GM12878 (cell line): Measurements from ENCODE around the gene DONSON. TPM values are rescaled to one million over a fixed set of nuclear protein-coding genes. Genes with fewer than 3 reads are reported as not detected.
A peak's percentile ranks its signal among the peaks of the same experiment; 100 is the strongest.

Source experiments
- ATAC-seq: fragments of 200-7000 bp; cut with Tn5 transposase; 3 replicates; pipeline ENCODE4 v1.9.1; 2020; ENCODE audit warnings: mild to moderate bottlenecking, moderate library complexity
- BruUV-seq: library from RNA; stranded (reverse); fragments of 400-500 nt; replicated peaks from 2 replicates; lab custom pipeline; 2021; lab: Mats Ljungman, UMichigan
- CTCF ChIA-PET: fragments of 300-600 bp; sonication (Branson Sonifier 250); formaldehyde crosslinking; extraction: SDS; loops from one replicate; lab custom pipeline; 2021; ENCODE audit warnings: inconsistent platforms; lab: Yijun Ruan, JAX
- POLR2A ChIA-PET: fragments of 350-600 bp; formaldehyde crosslinking; extraction: SDS; loops from one replicate; lab custom pipeline; 2021; ENCODE audit warnings: inconsistent platforms; lab: Charles Lee
- RAD21 ChIA-PET: fragments of 300-600 bp; sonication (Branson Sonifier 250); formaldehyde crosslinking; loops from one replicate; lab custom pipeline; 2023; ENCODE audit warnings: antibody characterized with exemption; ENCODE audit not compliant: unreplicated experiment; lab: Charles Lee
- SMC1A ChIA-PET: fragments of 300-600 bp; sonication (Branson Sonifier 250); formaldehyde crosslinking; loops from one replicate; lab custom pipeline; 2023; ENCODE audit not compliant: unreplicated experiment, uncharacterized antibody; lab: Charles Lee
- DNase-seq: peaks from one replicate; pipeline ENCODE4 v3.0.0-alpha.2; 2011; ENCODE audit warnings: low read depth, low spot score
- FAIRE-seq: peaks from 3 replicates; lab custom pipeline; 2011; peaks lifted over from hg19 to GRCh38; lab: Jason Lieb, UNC
- H2AFZ ChIP-seq: 2 replicates; pipeline ENCODE4 v1.6.0; 2011; ENCODE audit warnings: low read depth, low read length, control low read depth; ENCODE audit not compliant: control insufficient read depth
- H3K27ac ChIP-seq: 2 replicates; pipeline ENCODE4 v1.5.1; 2011; ENCODE audit warnings: control low read depth; ENCODE audit not compliant: control insufficient read depth, insufficient read depth
- H3K27me3 ChIP-seq, 2 experiments: replicated peaks in 1 of 2; 2 replicates each; pipeline versions ENCODE4 v1.6.0 to v1.6.1; 2011; ENCODE audit warnings: low read length in 1 of 2; ENCODE audit not compliant: control insufficient read depth in 2 of 2, insufficient read depth in 2 of 2
- H3K36me3 ChIP-seq, 2 experiments: 2 replicates each; pipeline ENCODE4 v1.5.1; 2011; ENCODE audit warnings: low read length in 1 of 2; ENCODE audit not compliant: control insufficient read depth in 2 of 2, insufficient read depth in 2 of 2
- H3K4me1 ChIP-seq: 2 replicates; pipeline ENCODE4 v1.6.1; 2011; ENCODE audit warnings: mild to moderate bottlenecking, low read length, moderate library complexity, mixed read lengths; ENCODE audit not compliant: control insufficient read depth, insufficient read depth
- H3K4me2 ChIP-seq: 2 replicates; pipeline ENCODE4 v1.6.0; 2011; ENCODE audit warnings: control low read depth; ENCODE audit not compliant: control insufficient read depth, insufficient read depth
- H3K4me3 ChIP-seq: fragments of 200-600 bp; sonication (generic); 2 replicates; pipeline ENCODE4 v1.5.1; 2016
- H3K79me2 ChIP-seq: 2 replicates; pipeline ENCODE4 v1.6.0; 2011; ENCODE audit warnings: low read length; ENCODE audit not compliant: control insufficient read depth, insufficient read depth
- H3K9ac ChIP-seq: 2 replicates; pipeline ENCODE4 v1.8.0; 2011; ENCODE audit warnings: low read length, control low read depth, mixed read lengths; ENCODE audit not compliant: control insufficient read depth, insufficient read depth
- H3K9me3 ChIP-seq: replicated peaks from 3 replicates; pipeline ENCODE4 v1.5.1; 2011; ENCODE audit warnings: mild to moderate bottlenecking, low read length; ENCODE audit not compliant: control insufficient read depth, insufficient read depth
- H4K20me1 ChIP-seq: 2 replicates; pipeline ENCODE4 v1.6.0; 2011; ENCODE audit not compliant: control insufficient read depth, insufficient read depth
- BACH1 ChIP-seq: fragments of 450-650 bp; IDR thresholded peaks from 2 replicates; pipeline ENCODE4 v1.6.1; 2017; ENCODE audit warnings: mild to moderate bottlenecking, borderline replicate concordance
- CREB1 ChIP-seq: IDR thresholded peaks from 2 replicates; pipeline ENCODE4 v1.6.1; 2012; ENCODE audit warnings: low read depth, mild to moderate bottlenecking, inconsistent platforms
- JUNB ChIP-seq: IDR thresholded peaks from 2 replicates; pipeline ENCODE4 v1.6.1; 2016; ENCODE audit warnings: antibody characterized with exemption, mild to moderate bottlenecking
- MEF2B ChIP-seq: fragments of 450-650 bp; IDR thresholded peaks from 2 replicates; pipeline ENCODE4 v1.6.1; 2018; ENCODE audit warnings: mild to moderate bottlenecking, moderate library complexity; ENCODE audit not compliant: partially characterized antibody, poor library complexity, severe bottlenecking
- NR2C2 ChIP-seq: IDR thresholded peaks from 2 replicates; pipeline ENCODE4 v1.6.1; 2011; ENCODE audit warnings: borderline replicate concordance, low read depth; ENCODE audit not compliant: control insufficient read depth, insufficient read length
- POLR2AphosphoS2 ChIP-seq: IDR thresholded peaks from 2 replicates; pipeline ENCODE4 v1.6.1; 2011; ENCODE audit warnings: low read depth, mild to moderate bottlenecking, low read length, improper control_type of control experiment, moderate library complexity
- POLR2AphosphoS5 ChIP-seq: IDR thresholded peaks from 2 replicates; pipeline ENCODE4 v1.6.1; 2011; ENCODE audit warnings: mild to moderate bottlenecking, low read length, inconsistent platforms
- RAD21 ChIP-seq: IDR thresholded peaks from 2 replicates; pipeline ENCODE4 v1.6.1; 2011; ENCODE audit warnings: mild to moderate bottlenecking, low read depth, low read length, moderate library complexity; ENCODE audit not compliant: insufficient read depth
- RFX5 ChIP-seq: IDR thresholded peaks from 2 replicates; pipeline ENCODE4 v1.6.1; 2011; ENCODE audit warnings: low read depth, low read length, improper control_type of control experiment
- STAT1 ChIP-seq: fragments of 450-650 bp; conservative IDR thresholded peaks from 2 replicates; pipeline ENCODE4 v1.6.1; 2014; ENCODE audit warnings: antibody characterized with exemption, mild to moderate bottlenecking
- SUZ12 ChIP-seq: fragments of 200-600 bp; sonication (generic); IDR thresholded peaks from one replicate; pipeline ENCODE4 v1.6.1; 2018; ENCODE audit warnings: antibody characterized with exemption, mild to moderate bottlenecking; ENCODE audit not compliant: unreplicated experiment
- WRNIP1 ChIP-seq: IDR thresholded peaks from 2 replicates; pipeline ENCODE4 v1.6.1; 2011; ENCODE audit warnings: low read depth, low read length, improper control_type of control experiment, borderline replicate concordance
- YY1 ChIP-seq: IDR thresholded peaks from 2 replicates; pipeline ENCODE4 v1.6.1; 2011; ENCODE audit warnings: low read depth, mild to moderate bottlenecking, low read length
- ZNF24 ChIP-seq: fragments of 450-650 bp; IDR thresholded peaks from 2 replicates; pipeline ENCODE4 v1.6.1; 2017; ENCODE audit warnings: antibody characterized with exemption, mild to moderate bottlenecking
- whole genome bisulfite sequencing: methylation state at CpG from one replicate; pipeline ENCODE4 v1.1.6; 2016; ENCODE audit warnings: low lambda C conversion rate; ENCODE audit not compliant: insufficient replicate concordance, insufficient coverage; ENCODE audit errors: missing lambda C conversion rate; 5-methylcytosine and 5-hydroxymethylcytosine counted together
- in situ Hi-C: fragments of 300-500 bp; cut with MboI; formaldehyde crosslinking; loops from 9 replicates; pipeline ENCODE4 v1.14.3; 2018; ENCODE audit warnings: mixed read lengths
- intact Hi-C: fragments of 100-400 bp; cut with micrococcal nuclease; formaldehyde crosslinking; loops from one replicate; pipeline ENCODE4 v1.14.2; 2022; ENCODE audit not compliant: unreplicated experiment
- polyA plus RNA-seq, 11 experiments: library from polyadenylated mRNA; depleted of rRNA in 4 of 11; unstranded in 6 of 11; stranded (reverse) in 5 of 11; fragments of >200 nt; fragmentation: Nextera tagmentation in 4 of 11; fragmentation: Illumina TruSeq in 1 of 11; extraction: Ambion mirVana in 4 of 11; extraction: Trizol in 1 of 11; gene quantifications; 1 replicate in 1 of 11; 2 replicates in 10 of 11; pipeline versions ENCODE4 v1.2.1 to v1.2.3, GENCODE V29; 2011 to 2016; ENCODE audit warnings: inconsistent platforms in 2 of 11, missing spikeins in 2 of 11, low read depth in 1 of 11
- total RNA-seq, 4 experiments: library from RNA; depleted of rRNA in 3 of 4; stranded (reverse); fragments of >200 nt in 3 of 4; fragmentation: Illumina TruSeq in 1 of 4; extraction: Trizol in 1 of 4; gene quantifications; 2 replicates each; pipeline versions ENCODE4 v1.2.1 to v1.2.3, GENCODE V29; 2013 to 2021
- TF ChIP-seq, protein P1 (sequence below): IDR thresholded peaks from 2 replicates; pipeline ENCODE4 v1.6.1; 2011; ENCODE audit warnings: borderline replicate concordance, low read depth, mild to moderate bottlenecking, moderate library complexity, low read length; ENCODE audit not compliant: insufficient read depth, poor library complexity, severe bottlenecking

DONSON gene
- total and polyA plus RNA-seq, 10 of the 15 experiments (the other 5 are each of a cell fraction or from before 2014, with no cell fraction given), result 13.6 to 51.2 (median 32.2) TPM

DNA sequence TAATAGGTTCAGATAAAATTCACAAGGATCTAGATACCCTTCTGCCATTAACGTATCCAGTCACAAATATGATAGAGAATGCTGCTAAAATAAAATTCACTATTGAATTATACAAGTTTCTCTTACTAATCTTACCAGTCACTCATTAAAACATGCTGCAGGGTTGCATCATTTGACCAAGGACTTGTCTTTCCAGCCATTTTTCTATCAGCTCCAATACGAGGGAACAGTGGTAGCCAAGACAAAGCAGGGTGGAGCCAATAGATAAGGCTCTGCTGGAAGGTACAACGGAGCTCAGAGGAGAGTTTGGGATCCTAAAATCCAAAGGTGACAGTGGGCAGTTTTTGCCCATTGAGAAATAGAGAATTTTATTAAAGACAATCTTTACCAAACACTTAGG, 4.0 kb downstream of the DONSON start (continued):
- TF ChIP-seq SUZ12, result no peak
- no peak for TF ChIP-seq CREB1
- TF ChIP-seq JUNB, result no peak
- TF ChIP-seq NR2C2, result no peak
- no peak for TF ChIP-seq YY1

DNA sequence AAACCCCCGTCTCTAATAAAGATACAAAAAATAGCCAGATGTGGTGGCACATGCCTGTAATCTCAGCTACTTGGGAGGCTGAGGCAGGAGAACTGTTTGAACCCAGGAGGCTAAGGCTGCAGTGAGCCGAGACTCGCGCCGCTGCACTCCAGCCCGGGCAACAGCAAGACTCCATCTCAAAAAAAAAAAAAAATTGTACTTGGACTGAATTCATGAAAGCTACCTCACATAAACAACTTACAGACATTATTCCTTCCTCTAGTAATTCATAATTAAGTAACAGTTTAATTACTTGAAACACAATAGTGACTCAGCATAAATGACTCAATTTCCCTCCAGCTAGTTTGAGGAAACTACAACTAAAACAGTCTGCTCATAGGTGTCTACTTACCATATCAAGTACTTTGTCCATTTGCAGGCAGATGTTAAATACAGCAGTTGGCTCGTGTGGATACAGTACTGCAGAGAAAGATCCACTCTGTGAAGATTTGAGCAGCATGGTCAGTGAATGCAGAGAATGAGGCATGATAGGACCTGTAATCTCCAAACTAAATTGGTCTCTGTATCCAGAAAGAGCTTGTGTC, 9.4 kb downstream of the DONSON start:
- 72% methylated on average over 7 of the region's 7 CpGs for WGBS
- in situ Hi-C loops (no loop called here), intact Hi-C loops (no loop called here)
- Histone ChIP-seq H3K27me3 (no peaks in the 10 kb centered on the region), H3K79me2 (no peaks in the 10 kb centered on the region), H3K4me1 (no peaks in the 10 kb centered on the region), H3K4me2 (no peak overlapping the region), H3K9ac (no peak overlapping the region), H2AFZ (no peak overlapping the region), H3K9me3 (no peaks in the 10 kb centered on the region), H3K27ac (no peak overlapping the region), H3K4me3 (no peak overlapping the region), H3K36me3 (peaks cover 0 to 18% of the 10 kb centered on the region in 2 experiments; a peak in 1 of 4 replicates), H4K20me1 (no peaks in the 10 kb centered on the region)
- RAD21 ChIA-PET, result interaction anchor here (1.3 kb wide), 1 partner anchor 9 kb away, joined by 3 read pairs; the partner anchor contains the start of gene DONSON
- FAIRE-seq (no peak), DNase-seq (no peak), ATAC-seq (peak; percentile 21; the same call in 1 of the 3 replicates)
- POLR2A ChIA-PET, result interaction anchor here (0.6 kb wide), 1 partner anchor 36 kb away, joined by 4 read pairs; no protein-coding TSS in a partner anchor
- CTCF ChIA-PET, result interaction anchor here (0.7 to 0.8 kb wide), 2 partner anchors 30 to 34 kb away, joined by 3 read pairs; no protein-coding TSS in a partner anchor
- SMC1A ChIA-PET, result interaction anchor here (0.8 to 1.1 kb wide), 2 partner anchors 27 to 28 kb away, joined by 3 read pairs; no protein-coding TSS in a partner anchor
- no TSS peak for BruUV-seq
- TF ChIP-seq ZNF24, result no peak
- TF ChIP-seq STAT1, result no peak
- TF ChIP-seq WRNIP1, result no peak
- no peak for TF ChIP-seq MEF2B
- TF ChIP-seq, protein P1, sequence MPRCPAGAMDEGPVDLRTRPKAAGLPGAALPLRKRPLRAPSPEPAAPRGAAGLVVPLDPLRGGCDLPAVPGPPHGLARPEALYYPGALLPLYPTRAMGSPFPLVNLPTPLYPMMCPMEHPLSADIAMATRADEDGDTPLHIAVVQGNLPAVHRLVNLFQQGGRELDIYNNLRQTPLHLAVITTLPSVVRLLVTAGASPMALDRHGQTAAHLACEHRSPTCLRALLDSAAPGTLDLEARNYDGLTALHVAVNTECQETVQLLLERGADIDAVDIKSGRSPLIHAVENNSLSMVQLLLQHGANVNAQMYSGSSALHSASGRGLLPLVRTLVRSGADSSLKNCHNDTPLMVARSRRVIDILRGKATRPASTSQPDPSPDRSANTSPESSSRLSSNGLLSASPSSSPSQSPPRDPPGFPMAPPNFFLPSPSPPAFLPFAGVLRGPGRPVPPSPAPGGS, result peak; percentile 27
- TF ChIP-seq POLR2AphosphoS2, result no peak
- no peak for TF ChIP-seq RAD21
- TF ChIP-seq POLR2AphosphoS5, result no peak
- peak; percentile 76 for TF ChIP-seq BACH1
- TF ChIP-seq RFX5, result no peak
